Keratinocyte (primary cell): ENCODE measurements around the gene BCAS4.

Experiments
- CTCF ChIP-seq, 3 experiments: IDR thresholded peaks in 1 of 3; conservative IDR thresholded peaks in 1 of 3; optimal IDR thresholded peaks in 1 of 3; 2 replicates in 2 of 3; 3 replicates in 1 of 3; pipeline versions ENCODE3 to v1.5.1; 2011; ENCODE audit warnings: low read length in 3 of 3, mild to moderate bottlenecking in 3 of 3, moderate library complexity in 2 of 3, control low read depth in 1 of 3, inconsistent platforms in 1 of 3; ENCODE audit not compliant: insufficient read depth in 2 of 3; ENCODE audit errors: extremely low read depth in 1 of 3
- EZH2 ChIP-seq: IDR thresholded peaks from one replicate; pipeline ENCODE4 v1.6.1; 2012; ENCODE audit warnings: inconsistent platforms, mild to moderate bottlenecking, low read length, moderate library complexity

GRCh38 chr20:50821257-50821921 lies 26.5 kb downstream of the BCAS4 start:
- no peak for TF ChIP-seq CTCF (optimal IDR thresholded peaks at IDR 0.05 in 1 of 3, IDR thresholded peaks at IDR 0.05 in 1 of 3, conservative IDR thresholded peaks at IDR 0.05 in 1 of 3; ENCODE audit: extremely low read depth in 1 of 3, insufficient read depth in 2 of 3, low read length in 3 of 3)
- no peak for TF ChIP-seq EZH2
